Measurements from ENCODE around the gene RIMS3. TPM values are rescaled to one million over a fixed set of nuclear protein-coding genes. Genes with fewer than 3 reads are reported as not detected.

RIMS3 gene
- total and polyA plus RNA-seq, 2 experiments from 2014 or later = 1.4 to 1.6 TPM

DNA sequence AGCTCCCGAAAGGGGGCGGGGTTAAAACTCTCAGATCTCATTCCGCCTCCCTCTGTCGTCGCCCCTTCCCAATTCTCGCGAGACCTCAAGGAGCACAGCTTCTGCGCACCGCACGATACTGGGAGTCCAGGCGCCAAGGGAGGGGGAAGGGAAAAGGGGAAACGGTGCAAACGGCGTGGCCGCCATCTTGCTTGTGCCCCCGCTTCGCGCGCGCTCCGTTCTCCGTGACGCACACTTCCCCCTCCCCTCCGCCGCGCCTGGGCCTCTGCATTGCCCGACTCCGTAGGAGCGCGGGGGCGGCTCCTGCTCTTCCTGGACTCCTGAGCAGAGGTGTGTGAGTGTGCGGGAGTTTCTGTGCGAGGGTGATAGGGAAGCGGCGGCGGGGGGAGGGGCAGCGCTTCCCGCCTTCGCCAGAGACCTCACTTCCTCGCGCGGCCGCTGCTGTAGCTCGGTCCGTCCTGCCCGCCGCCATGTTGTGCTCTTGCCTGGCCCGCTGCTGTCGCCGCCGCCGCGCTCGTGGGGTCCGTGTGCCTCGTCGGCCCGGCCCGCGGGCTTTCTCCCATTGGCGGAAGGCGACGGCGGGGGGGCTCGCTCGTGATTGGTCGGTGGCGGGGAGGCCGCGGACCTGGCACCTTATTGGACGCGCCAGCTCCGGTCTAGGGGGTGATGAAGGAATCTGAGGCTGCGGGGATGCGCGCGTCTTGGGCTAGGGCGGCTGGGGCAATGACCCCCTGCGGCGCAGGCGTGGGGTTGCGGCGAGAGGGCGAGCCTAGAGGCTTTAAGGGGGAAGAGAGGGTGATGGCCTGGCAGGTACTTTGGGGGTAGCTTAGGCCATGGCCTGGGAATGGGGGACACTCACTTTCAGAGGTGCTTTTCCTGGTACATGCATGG lies 26.3 kb upstream of the RIMS3 start, which contains the start of gene NFYC:
Gene NFYC, plus strand, starts transcription at position 167 of the 891 bp plus-strand sequence. CDS start 47,140 bp downstream, outside the sequence.
- H3K4me2 ChIP-seq = peak within 1 kb of the TSS; percentile 97
- H4K20me1 ChIP-seq (ENCODE audit: insufficient read depth, poor library complexity, severe bottlenecking) = peaks cover 14% of the 10 kb centered on the region
- peak within 1 kb of the TSS; percentile 72 for H3K4me3 ChIP-seq
- H2AFZ ChIP-seq = peak within 1 kb of the TSS; percentile 88
- WGBS (ENCODE audit: low lambda C conversion rate, missing lambda C conversion rate) = 1% methylated on average over 64 of the region's 84 CpGs
- peak within 1 kb of the TSS; percentile 99 for H3K27ac ChIP-seq
- peak; percentile 100 for DNase-seq (ENCODE audit: low spot score)
- no peaks in the 10 kb centered on the region for H3K36me3 ChIP-seq (replicated peaks; ENCODE audit: insufficient read depth, low read depth)
- H3K79me2 ChIP-seq = peaks cover 75% of the 10 kb centered on the region
- no peak for TF ChIP-seq EZH2phosphoT487 (IDR thresholded peaks at IDR 0.05; ENCODE audit: low read depth, severe bottlenecking, unreplicated experiment)
- TF ChIP-seq, protein P1, sequence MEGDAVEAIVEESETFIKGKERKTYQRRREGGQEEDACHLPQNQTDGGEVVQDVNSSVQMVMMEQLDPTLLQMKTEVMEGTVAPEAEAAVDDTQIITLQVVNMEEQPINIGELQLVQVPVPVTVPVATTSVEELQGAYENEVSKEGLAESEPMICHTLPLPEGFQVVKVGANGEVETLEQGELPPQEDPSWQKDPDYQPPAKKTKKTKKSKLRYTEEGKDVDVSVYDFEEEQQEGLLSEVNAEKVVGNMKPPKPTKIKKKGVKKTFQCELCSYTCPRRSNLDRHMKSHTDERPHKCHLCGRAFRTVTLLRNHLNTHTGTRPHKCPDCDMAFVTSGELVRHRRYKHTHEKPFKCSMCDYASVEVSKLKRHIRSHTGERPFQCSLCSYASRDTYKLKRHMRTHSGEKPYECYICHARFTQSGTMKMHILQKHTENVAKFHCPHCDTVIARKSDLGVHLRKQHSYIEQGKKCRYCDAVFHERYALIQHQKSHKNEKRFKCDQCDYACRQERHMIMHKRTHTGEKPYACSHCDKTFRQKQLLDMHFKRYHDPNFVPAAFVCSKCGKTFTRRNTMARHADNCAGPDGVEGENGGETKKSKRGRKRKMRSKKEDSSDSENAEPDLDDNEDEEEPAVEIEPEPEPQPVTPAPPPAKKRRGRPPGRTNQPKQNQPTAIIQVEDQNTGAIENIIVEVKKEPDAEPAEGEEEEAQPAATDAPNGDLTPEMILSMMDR (IDR thresholded peaks at IDR 0.05; ENCODE audit: poor library complexity) = no peak
- no peak for TF ChIP-seq EZH2 (IDR thresholded peaks at IDR 0.05; ENCODE audit: borderline replicate concordance)
- H3K27me3 ChIP-seq = no peaks in the 10 kb centered on the region
- no peaks in the 10 kb centered on the region for H3K9me2 ChIP-seq (replicated peaks; ENCODE audit: insufficient read depth)
- peaks cover 18% of the 10 kb centered on the region for H3K4me1 ChIP-seq (ENCODE audit: insufficient read depth)
- no peaks in the 10 kb centered on the region for H3K9me3 ChIP-seq (ENCODE audit: low read depth)

GRCh38 chr1:40690771-40691537 lies 25.5 kb upstream of the RIMS3 start:
- WGBS (ENCODE audit: low lambda C conversion rate, missing lambda C conversion rate) = 18% methylated on average over 18 of the region's 18 CpGs
- Histone ChIP-seq H3K4me1 (ENCODE audit: insufficient read depth) (peaks cover 18% of the 10 kb centered on the region), H3K79me2 (peaks cover 67% of the 10 kb centered on the region), H3K4me3 (peak overlapping the region; percentile 12), H3K4me2 (peak overlapping the region; percentile 77), H3K9me3 (ENCODE audit: low read depth) (no peaks in the 10 kb centered on the region), H4K20me1 (ENCODE audit: insufficient read depth, poor library complexity, severe bottlenecking) (peaks cover 9% of the 10 kb centered on the region), H2AFZ (peak overlapping the region; percentile 72), H3K36me3 (replicated peaks; ENCODE audit: insufficient read depth, low read depth) (no peaks in the 10 kb centered on the region), H3K9me2 (replicated peaks; ENCODE audit: insufficient read depth) (no peaks in the 10 kb centered on the region), H3K27me3 (no peaks in the 10 kb centered on the region), H3K27ac (peak overlapping the region; percentile 99)
- TF ChIP-seq EZH2 (IDR thresholded peaks at IDR 0.05; ENCODE audit: borderline replicate concordance) (no peak), EZH2phosphoT487 (IDR thresholded peaks at IDR 0.05; ENCODE audit: low read depth, severe bottlenecking, unreplicated experiment) (no peak)
- TF ChIP-seq, protein P1 (IDR thresholded peaks at IDR 0.05; ENCODE audit: poor library complexity) = no peak
- DNase-seq (ENCODE audit: low spot score) = no peak

- no peak for DNase-seq (ENCODE audit: low spot score)
- H2AFZ ChIP-seq = no peak overlapping the region
- H3K36me3 ChIP-seq (replicated peaks; ENCODE audit: insufficient read depth, low read depth) = no peaks in the 10 kb centered on the region
- no peaks in the 10 kb centered on the region for H3K9me3 ChIP-seq (ENCODE audit: low read depth)
- TF ChIP-seq, protein P1 (IDR thresholded peaks at IDR 0.05; ENCODE audit: poor library complexity) = no peak
- TF ChIP-seq EZH2 (IDR thresholded peaks at IDR 0.05; ENCODE audit: borderline replicate concordance) = no peak
- TF ChIP-seq EZH2phosphoT487 (IDR thresholded peaks at IDR 0.05; ENCODE audit: low read depth, severe bottlenecking, unreplicated experiment) = no peak
- peaks cover 9% of the 10 kb centered on the region for H4K20me1 ChIP-seq (ENCODE audit: insufficient read depth, poor library complexity, severe bottlenecking)
- H3K9me2 ChIP-seq (replicated peaks; ENCODE audit: insufficient read depth) = no peaks in the 10 kb centered on the region
- no peaks in the 10 kb centered on the region for H3K27me3 ChIP-seq
- H3K4me1 ChIP-seq (ENCODE audit: insufficient read depth) = peaks cover 18% of the 10 kb centered on the region
- H3K4me2 ChIP-seq = peak overlapping the region; percentile 77
- no peak overlapping the region for H3K27ac ChIP-seq
- peaks cover 55% of the 10 kb centered on the region for H3K79me2 ChIP-seq
- 38% methylated on average over 1 of the region's 1 CpG for WGBS (ENCODE audit: low lambda C conversion rate, missing lambda C conversion rate)
- no peak overlapping the region for H3K4me3 ChIP-seq
These were observed 24.3 kb upstream of the RIMS3 start for GRCh38 chr1:40689737-40690136.
